NCI-H1694 treated with DMSO at 0.1 percent for 48 hours (cell line): Measurements from ENCODE around the gene DNHD1.

Source experiments
- DNase-seq: peaks from one replicate; lab custom pipeline; 2025; lab: John Stamatoyannopoulos, UW

Gene DNHD1

DNA sequence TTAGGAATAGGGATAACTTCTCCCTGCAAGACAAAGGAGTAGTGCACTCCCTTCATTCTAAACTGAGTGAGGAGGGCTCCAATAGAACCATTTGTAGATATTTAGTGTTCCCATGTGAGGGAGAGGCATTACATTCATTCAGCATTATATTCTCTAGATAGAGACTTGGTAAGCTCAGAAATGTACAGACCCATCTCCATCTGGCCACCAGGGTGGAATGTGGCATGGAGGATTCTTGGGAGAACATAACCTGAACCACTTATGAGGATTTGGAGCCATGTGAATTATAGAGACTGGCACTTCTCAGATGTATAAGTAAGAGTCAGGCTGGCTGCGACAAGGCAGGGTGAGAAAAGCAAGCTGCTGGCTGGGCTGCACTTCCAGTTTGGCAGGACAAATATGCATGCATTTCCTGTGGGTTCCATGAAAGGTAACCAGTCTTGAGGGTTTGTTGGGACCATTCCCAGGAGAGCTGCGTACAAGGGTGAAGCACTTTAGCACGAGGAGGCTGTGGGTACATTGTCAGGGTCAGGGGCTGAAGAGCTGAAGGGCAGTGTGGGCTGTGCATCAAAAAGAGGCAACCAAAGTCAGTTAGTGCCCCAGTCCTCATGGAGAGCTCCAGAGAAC lies 97.2 kb downstream of the DNHD1 start:
- DNase-seq, result no peak

DNA sequence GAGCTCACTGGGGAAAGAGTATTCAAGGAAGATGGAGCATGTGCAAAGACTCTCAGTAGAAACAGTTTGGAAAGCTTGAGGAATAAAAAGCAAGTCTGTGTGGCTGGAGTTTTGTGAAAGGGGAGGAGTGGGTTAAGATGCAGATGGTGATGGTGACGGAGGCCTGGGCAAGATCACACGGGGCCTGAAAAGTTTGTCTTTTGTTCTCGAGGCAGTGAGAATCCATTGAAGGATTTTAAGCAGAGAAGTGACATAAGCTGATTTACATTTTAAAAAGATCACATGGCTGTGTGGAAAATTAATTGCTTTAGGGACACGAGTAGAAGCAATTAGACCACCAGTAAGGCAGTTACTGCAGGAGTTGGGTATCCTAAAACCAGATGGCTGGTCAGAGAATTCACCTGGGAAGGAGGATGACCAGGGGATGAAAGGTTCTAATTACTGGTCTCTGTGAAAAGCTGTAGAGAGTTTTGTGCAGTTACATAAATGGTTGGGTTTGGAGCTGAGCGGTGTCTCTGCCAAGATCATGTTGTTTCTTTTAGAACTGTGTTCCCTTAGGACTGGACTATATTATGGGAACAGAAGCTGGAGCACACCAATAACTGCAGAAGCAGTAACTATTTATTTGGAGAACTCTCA lies 99.3 kb downstream of the DNHD1 start:
- no peak for DNase-seq

DNA sequence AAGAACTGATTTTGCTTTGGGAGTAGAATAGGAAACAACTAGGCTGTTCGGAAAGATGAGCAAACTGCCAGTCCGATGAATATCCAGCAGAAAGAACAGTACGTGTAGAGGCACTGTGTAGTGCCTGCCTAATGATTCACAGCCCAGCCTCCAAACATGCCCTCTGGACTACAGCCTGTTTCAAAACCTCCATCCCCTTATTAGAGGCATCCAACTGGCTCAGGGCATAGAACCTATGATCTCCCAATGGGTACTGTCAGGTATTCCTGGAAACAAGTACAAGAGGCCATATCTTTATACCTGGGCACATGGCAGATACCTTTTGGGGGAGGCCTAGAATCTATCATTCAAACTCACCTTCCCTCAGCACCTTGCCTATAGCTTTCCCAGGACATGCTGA lies 101.5 kb downstream of the DNHD1 start:
- no peak for DNase-seq

DNA sequence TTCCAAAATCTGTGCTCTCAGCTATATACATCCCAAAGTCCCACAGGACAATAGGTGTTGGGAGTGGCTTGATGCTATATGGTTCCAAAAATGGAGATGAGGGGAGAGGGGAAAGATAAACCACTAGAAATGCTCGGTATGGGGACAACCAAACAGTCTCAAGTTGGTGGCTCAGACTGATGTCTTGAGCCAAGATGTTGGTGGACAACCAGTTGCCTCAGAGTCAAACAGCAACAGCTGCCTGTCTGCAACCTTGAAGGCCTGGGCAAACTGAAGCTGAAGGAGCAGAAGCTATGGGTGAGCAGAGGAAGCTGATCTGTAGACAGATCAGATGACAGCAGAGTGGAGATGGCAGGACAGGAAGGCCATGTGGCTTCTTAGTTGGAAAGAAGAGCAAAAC lies 102.4 kb downstream of the DNHD1 start:
- DNase-seq, result no peak

DNA sequence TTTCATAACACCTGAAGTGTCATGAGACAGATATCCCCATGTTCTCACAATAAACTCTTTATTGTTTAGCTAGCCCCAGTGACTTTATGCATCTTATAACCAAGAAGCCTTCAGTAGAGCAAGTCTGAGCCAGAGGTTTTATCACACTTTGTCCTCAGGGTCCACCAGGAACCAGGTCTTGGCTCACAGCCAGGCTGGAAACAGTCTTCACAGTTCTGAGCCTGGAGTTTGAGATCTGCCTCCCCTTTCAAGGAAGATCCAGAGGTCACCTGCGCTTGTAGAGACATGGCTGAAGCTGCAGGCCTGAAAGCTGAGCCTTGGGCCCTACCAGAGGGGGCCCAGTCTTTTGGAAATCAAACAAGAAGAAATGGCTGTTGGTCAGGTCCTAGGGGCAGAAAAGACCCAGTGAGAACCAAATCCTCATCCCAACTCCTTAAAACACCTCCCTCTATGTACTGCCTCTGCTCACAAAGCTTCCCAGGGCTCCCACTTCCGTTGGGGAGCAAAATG lies 102.9 kb downstream of the DNHD1 start:
- DNase-seq, result no peak

DNA sequence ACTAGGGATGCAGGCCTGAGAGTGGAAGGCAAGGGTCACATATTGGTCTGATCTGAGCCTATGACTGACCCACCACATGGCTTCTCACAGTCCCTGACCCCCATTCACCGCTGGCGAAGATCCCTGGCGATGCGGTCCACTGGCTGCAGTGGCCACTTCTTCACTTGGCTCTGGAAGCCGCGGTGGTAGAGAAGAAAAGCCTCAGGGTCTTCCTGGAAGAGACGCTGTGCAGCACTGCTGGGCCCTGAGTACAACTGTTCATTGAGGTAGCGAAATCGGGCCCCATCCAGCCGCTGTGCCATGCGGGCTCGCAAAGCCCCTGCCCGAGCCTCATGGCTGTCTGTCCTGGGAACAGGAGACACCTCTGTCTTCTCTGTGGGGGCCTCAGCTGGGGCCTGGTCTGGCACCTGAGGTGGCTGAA lies 104.0 kb downstream of the DNHD1 start:
- DNase-seq, result no peak

DNA sequence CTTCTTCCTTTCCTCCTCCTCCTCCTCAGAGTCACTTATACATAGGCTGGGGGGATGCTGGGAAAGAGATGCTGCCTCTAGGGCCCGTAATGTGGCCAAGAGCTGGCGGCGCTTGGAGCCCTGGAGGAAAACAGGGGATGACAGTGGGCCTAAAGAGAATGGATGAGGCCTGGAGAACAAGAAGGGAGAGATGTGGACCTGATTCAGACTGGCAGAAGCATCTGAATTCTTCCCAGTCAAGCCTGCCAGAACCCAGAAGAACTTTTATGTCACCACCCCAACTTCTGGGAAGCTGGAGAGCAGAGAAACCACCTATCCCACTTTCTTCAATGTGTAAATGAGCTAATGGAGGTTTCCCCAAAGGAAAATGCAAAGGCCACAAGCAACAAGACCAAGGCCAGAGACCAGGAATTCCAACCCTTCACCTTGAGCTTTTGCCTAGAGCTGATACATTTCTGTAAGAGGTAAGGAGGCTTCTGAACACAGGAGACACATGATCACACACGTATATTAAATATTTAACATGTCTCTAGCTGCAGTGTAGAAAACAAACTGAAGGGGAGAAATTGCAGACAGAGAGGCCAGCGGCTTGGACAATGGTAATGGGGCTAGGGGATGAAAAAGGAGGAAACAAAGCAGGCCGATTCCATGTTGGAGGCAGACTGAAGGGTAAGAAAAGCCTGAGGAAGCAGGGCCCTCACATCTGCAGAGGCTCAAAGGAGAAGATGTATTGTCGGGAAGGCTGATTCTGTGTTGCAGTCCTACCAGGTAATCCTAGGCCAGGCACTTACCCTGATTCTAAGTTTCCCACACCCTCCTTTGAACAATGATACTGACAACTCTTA lies 105.2 kb downstream of the DNHD1 start:
- DNase-seq, result no peak

DNA sequence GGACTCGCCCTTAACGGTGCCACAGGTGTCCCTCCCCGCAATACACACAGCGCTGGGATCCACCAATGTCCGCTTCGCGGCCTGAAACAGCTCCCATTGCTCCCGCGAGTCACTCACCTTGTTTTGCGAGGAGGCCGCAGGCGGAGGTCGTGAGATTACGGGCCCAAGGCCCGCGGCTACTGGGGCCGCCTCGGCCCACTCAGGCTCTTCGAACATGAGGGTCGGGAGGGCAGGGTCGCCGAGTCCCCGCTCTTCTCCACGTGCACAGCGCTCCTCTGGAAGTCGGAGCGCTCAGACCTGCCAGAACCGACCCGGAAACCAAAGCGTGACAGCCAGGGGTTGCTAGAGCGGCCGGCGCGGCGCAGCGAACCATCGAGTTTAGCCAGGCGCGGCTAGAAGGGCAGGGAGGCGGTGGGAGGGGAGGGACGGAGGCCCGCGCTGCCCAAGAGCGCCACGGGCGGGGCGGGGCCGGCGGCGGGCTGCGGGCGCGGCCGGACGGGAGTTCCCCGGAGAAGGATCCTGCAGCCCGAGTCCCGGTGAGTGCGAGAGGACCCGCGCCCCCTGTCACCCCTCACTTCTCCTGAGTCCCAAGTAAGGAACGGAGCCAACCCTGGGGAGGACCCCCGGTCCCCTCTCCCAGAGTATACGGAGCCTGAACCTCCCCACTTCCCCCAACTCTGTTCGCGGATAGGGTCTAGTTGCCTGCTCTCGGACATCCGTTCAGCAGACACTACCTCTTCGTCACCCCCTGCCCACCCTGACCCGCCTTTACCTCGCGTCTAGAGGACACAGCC lies 106.4 kb downstream of the DNHD1 start, which contains the start of the genes ILK and RRP8:
Gene ILK (plus strand): TSS at position 488 of the 794 bp plus-strand sequence. CDS start 498 bp downstream, outside the sequence.
Gene RRP8 (minus strand): TSS at position 330 of the 794 bp plus-strand sequence. CDS start 114 bp downstream, at position 216.
- peak; percentile 24 for DNase-seq

DNA sequence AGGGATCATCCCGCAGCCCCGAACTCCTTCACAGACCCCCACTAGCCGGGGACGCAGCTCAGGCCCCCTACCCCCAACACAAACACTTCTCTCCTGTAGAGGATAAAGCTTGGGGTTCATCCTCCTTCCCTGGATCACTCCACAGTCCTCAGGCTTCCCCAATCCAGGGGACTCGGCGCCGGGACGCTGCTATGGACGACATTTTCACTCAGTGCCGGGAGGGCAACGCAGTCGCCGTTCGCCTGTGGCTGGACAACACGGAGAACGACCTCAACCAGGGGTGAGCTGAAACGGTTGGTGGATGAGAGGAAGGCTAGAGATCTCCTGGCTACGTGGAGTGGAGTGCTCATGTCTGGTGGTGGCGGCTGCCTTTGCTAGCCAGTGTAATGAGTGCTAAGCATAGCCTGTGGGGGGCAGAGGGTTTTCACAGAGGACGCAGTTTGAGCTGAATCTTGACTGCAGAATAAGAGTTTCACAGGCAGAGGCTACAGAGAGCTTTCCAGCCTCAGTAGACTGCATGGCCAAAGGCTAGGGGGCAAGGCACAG lies 107.1 kb downstream of the DNHD1 start:
- DNase-seq, result peak; percentile 2

DNA sequence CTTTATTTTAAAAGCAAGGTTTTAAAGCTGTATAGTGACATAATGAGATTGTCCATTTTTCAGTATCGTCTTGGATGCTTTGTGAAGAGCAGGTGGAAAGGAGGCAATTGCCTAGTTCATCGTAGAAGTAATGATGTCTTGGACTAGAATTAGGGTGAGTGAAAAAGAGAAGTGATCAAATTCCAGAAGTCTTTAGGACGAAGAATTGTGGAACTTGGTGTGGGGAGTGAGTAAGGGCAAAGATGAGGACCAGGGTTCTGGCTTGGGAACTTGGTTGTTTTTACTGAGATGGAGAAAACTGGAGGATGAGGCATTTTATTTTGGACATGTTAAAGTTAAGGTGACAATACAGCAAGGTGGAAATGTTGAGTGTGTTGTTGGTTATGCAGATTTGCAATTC lies 107.7 kb downstream of the DNHD1 start:
- DNase-seq, result no peak

DNA sequence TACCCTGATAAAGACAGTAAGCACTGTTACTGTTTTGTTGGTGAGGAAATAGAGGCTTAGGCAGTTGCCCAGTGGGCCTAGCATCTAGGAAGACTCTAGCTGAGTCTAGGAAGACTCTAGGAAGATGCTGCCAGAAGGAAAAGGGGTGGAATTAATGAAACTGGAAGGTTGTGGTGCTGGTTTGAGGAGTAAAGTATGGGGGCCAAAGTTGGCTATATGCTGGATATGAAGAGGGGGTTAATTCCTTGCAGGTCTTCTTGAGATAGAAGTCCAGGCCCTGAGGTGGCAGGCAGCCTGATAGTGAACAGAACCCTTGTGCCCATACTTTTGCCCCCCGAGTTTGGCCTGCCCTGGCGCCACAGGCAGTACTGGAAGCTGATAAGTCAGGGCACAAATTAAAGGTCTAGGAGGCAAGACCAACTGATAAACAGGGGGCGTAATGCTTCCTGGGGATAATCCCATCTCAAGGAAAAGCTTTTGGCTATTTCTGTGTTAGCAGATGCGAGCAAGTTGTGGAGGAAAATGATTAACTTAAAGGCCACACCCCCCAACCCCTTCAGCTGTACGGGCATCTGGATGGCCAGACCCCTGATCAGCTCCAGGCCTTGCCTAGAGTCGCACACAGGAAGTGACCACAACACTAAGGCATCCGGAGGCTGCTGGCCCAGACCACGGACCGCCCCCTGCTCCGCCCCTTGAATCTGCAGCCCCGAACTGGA lies 109.5 kb downstream of the DNHD1 start:
- DNase-seq, result no peak

DNA sequence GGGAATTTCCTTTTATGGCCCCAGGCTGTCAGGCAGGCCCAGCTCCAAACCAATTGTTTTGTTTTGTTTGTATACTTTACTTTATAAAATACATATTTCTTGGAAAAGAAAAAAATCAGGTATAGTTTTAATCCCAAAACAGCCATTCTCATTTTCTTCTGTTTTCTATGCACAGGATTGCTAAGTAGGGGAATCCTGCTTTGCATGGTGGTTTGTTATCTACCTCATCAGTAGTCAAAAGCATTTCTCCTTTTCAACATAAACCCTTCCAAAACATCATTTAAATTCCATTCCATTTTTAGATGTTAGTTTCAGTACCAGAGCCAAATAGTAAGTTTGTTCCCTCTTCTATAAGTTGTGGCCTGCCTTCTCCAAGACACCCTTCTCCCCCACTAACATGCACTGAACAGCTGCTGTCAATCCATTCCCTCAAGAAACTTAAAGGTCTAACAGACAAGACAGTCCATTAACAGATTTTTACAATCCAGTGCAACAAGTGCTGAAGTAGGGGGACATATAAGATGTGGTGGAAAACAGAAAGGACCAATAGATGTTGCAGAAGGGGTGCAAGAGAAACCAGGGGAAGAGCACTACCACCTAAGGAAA lies 110.2 kb downstream of the DNHD1 start:
- DNase-seq, result no peak

DNA sequence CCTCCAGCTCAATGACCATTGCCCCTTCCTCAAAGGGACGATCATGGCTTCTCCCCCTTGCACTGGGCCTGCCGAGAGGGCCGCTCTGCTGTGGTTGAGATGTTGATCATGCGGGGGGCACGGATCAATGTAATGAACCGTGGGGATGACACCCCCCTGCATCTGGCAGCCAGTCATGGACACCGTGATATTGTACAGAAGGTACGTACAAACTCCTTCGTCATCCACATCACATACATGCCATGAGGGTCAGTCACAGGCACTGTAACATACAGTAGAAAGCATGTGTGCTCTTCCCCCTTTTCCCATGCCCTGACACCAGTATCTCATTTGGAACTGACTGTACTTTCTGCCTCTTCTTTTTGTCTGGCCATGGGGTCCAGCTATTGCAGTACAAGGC lies 110.9 kb downstream of the DNHD1 start:
- no peak for DNase-seq

DNA sequence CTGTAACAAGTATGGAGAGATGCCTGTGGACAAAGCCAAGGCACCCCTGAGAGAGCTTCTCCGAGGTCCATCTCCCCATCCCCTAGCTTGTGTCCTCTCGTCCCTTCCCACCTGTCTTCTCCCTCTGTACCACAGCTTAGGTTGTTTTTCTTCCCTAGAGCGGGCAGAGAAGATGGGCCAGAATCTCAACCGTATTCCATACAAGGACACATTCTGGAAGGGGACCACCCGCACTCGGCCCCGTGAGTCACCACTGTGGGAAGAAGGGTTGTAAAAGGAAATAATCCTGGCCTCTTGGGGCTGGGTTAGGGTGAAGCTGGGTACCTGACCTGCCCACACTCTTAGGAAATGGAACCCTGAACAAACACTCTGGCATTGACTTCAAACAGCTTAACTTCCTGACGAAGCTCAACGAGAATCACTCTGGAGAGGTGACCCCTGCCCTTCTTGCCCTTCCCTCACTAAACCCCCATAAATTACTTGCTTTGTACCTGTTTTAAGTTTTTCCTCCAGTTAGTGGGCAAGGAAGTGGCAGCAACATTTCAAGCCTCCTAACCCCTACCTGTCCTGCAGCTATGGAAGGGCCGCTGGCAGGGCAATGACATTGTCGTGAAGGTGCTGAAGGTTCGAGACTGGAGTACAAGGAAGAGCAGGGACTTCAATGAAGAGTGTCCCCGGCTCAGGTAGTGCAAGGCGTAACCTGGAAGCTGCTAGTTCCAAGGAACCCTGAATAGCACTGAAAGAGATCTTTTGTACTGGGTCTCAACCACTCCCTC lies 111.8 kb downstream of the DNHD1 start:
- DNase-seq, result no peak

DNA sequence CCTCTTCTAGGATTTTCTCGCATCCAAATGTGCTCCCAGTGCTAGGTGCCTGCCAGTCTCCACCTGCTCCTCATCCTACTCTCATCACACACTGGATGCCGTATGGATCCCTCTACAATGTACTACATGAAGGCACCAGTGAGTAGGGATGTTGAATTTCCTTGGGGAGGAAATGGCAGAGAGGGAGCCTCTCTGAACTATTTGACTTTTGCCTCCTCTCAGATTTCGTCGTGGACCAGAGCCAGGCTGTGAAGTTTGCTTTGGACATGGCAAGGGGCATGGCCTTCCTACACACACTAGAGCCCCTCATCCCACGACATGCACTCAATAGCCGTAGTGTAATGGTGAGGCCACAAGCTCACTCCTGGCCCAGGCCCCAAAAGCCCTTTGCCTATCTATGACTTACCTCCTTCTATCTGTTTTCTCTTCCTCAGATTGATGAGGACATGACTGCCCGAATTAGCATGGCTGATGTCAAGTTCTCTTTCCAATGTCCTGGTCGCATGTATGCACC lies 112.5 kb downstream of the DNHD1 start:
- no peak for DNase-seq

DNA sequence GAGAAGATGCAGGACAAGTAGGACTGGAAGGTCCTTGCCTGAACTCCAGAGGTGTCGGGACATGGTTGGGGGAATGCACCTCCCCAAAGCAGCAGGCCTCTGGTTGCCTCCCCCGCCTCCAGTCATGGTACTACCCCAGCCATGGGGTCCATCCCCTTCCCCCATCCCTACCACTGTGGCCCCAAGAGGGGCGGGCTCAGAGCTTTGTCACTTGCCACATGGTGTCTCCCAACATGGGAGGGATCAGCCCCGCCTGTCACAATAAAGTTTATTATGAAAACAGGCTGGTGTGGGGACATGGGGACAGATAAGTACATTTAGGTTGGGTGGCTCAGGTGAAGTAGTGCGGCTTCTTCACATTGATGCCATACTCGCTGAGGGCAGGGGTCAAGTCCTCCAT lies 113.5 kb downstream of the DNHD1 start:
- no peak for DNase-seq

DNA sequence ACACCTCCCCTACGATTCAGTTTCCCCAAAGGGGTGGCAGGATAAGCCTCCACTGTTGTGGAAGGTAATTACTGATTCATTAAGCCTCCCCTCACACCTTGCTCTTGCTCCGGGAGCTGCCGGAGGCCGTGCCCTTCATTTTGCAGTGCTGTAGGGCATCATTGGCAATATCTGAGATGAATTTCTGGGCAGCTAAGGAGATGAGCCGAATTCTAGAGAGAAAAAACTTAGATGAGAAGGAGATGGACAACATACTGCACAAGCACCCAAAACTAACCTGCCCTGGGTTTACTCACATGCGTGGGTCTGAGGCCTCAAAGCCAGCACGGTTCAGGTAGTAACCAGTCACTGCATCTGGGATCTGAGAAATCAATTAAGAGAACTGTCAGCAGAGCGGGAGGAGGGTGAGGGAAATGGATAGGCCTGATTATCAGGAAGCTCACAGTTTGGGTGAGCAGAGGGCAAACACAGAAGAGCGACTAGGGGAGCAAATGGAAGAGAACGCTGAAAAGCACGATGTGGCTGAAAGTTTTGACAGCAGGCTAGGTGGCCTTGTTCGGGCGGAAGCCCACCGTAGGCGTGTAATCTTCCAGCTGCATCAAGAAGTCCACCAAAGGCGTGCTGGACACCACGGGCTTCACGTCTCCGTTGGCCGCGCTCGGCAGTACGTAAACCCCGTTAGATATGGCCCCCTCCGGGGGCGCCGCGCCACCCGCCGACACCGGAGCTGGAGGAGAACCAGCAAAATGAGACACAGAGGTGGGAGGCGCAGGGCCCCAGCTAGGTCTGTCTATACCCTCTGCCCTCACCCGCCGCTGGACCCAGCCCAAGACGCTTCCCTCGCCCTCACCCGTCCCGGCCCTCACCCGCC lies 114.2 kb downstream of the DNHD1 start:
- DNase-seq, result peak; percentile 2

DNA sequence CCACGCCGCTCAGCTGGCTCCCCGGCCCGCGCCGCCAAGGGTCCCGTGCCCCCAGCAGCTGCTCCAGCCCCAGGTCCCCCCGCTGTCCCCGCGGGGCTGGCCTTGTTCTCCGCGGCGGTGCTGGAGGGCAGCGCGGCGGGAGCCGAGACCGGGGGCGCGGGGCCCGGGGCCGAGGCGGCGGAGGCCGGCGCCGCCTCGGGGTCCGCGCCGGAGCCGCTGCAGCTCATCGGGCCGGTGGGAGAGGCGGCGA lies 114.8 kb downstream of the DNHD1 start:
- DNase-seq, result no peak
